HK-2 (cell line): Measurements from ENCODE around the gene TLX1.

ENCODE experiments used
- DNase-seq: peaks from one replicate; pipeline ENCODE4 v3.0.0-alpha.2; 2018; ENCODE audit not compliant: unreplicated experiment

Gene TLX1

DNA sequence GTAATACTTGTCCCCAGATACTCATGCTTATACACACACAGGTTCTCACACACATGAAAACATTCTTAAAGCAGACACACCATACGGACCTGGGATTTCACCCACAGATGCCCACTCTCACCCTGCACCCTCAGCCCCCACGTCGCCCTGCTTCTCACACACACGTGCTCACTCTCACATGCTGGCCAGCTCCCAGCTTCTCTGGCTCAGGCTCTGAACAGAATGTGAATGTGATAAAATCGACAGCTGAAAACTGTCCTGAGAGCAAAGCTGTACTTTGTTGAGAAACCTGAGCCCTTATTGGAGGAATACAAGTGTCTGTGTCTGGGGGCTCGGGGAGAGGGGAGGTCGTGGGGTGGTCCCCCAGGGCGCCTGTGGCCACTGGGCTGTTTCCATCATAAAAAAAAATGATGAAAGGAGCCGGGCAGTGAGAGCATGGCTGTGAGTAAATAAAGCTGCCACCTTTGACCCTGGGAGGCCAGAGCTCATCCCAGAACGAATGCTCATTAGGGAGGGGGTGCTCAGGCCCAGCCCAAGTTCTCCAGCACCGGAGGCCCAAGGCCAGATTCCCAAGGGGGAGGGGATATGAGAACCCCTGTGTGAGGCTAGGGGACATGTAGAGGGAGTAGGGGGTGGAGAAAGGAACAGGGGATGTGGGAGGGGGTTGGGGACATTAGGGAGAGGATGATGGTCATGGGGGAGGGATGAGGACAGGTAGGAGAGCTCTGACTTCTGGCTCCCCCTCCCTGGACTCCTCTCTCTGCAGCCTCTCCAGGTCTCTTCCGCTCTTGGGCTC, 18.1 kb upstream of the TLX1 start:
- no peak for DNase-seq

DNA sequence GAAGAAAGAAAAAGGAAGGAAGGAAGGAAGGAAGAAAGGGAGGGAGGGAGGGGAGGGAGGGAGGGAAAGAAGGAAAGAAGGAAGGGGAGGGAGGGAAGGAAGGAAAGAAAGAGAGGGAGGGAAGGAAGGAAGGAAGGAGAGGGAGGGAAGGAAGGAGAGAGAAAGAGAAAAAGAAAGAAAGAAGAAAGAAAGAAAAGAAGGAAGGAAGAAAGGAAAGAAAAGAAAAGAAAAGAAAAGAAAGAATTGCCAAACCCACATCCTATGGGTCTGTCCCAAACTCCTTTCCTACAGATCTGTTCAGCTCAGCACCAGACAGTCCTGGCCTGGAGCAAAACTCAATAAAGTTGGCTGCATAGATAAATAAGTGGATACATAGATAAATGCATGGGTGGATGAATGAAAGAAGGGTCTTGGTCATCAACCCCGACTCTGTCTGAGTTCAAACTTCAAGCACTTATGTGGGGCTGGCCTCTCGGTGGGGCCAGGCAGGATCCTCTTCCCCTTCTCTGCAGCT, 17.2 kb upstream of the TLX1 start:
- no peak for DNase-seq

DNA sequence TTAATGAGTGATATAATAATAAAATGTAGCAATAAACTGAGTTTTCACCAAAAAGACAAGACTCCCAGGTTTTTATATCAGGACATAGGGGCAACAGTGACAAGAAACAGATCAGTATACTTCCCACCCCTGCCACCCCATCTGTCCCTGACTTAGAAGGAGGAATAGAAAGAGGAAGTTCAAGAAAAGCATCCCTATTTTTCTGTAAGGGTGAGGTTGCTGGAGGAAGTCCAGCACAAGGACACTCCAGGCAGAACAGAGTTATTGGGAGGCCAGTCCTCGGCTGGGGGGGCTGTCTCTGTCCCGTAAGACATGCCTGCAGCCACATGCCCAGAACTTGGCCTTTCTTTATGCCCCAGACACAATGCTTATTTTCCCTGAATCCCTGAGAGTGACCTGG, 16.5 kb upstream of the TLX1 start:
- DNase-seq, result no peak

DNA sequence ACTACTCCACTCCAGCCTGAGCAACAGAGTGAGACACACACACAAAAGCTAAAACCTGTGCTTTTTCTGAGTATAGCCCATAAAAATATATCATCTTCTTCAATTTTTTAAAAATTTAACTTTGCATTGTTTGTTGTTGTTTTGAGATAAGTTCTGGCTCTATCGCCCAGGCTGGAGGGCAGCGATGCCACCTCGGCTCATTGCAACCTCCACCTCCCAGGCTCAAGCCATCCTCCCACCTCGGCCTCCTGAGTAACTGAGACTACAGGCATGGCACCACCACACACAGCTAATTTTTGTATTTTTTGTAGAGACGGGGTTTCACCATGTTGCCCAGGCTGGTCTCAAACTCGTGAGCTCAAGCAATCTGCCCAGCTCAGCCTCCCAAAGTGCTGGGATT, 14.3 kb upstream of the TLX1 start:
- no peak for DNase-seq

DNA sequence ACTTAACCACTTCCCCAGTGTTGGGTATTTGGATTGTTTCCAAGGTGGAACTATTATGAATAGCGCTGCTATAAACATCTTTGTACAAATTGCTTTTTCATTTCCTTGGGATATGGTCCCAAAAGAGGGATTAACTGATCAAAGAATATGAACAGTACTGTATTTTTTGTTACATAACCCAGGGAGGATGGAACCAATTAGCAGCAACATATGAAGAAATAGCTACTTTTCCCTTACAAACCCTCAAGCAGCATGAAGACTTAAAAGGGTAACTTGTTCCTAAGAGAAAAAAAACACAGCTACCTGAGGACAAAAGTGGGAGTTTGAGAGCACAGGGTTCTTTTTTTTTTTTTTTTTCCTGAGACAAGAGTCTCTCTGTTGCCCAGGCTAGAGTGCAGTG, 13.1 kb upstream of the TLX1 start:
- DNase-seq, result no peak

DNA sequence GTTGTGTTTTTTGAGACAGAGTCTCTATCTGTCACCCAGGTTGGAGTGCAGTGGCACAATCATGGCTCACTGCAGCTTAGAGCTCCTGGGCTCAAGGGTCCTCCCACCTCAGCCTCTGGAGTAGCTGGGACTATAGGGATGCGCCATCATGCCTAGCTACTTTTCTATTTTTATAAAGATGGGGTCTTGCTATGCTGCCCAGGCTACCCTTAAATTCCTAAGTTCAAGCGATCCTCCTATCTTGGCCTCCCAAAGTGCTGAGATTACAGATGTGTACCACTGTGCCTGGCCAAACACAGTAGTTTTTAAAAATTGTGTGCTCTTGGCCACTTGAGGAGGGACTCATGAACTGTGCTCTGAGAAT, 10.6 kb upstream of the TLX1 start:
- DNase-seq, result no peak

DNA sequence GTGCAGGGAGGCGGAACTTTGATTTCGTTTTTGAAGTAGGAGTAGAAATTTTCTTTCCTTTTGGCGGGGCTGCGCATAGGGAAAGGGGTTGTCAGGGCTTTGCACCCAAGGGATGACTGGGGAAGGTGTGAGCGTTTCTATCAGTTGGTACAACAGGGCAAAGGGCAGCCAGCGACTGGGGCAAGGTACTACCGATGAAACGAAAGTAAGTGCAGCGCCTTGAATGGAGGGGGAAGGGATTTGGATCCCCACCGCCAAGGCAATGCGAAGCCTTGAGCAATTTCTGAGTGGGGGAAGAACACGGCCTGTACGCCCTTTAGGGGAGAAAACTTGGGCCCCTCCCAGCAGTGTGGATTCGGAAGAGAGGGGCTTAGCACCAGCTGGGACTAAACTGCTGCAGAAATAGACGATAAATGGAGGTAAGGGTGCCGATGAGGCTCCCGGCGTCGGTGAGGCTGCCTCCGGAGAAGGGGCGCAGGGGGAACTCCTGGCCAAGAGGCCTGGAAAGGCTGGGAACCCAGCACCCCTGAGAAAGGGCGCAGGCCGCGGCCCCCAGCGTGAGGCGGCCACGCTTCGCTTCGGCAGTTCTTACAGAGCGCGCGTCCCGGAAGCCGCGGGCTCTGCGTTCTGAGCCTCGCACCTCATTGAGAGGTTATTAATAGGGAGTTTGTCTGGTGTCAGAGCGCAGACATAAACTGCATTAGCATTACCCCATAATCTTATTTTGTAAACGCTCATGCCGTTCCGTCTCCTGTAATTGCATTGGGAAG, 10.0 kb upstream of the TLX1 start:
- DNase-seq, result no peak

DNA sequence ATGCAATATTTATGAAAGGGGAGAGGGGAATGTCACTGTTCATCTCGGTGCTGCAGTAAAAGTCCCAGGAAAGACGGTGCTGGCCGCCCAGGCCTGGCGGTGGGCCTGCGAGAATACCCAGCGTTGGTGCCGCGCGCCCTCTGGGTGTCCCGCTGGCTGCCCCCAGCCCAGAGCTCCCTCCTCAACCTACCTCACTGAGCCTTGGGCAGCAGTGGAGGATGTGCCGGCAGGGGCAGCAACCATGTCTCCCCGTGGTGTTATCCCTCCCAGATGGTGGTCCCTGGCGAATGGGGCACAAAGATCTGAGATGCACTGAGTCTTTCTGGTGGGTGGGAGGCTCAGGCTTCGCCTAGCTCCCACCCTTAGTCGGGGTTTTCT, 9.5 kb upstream of the TLX1 start:
- no peak for DNase-seq

DNA sequence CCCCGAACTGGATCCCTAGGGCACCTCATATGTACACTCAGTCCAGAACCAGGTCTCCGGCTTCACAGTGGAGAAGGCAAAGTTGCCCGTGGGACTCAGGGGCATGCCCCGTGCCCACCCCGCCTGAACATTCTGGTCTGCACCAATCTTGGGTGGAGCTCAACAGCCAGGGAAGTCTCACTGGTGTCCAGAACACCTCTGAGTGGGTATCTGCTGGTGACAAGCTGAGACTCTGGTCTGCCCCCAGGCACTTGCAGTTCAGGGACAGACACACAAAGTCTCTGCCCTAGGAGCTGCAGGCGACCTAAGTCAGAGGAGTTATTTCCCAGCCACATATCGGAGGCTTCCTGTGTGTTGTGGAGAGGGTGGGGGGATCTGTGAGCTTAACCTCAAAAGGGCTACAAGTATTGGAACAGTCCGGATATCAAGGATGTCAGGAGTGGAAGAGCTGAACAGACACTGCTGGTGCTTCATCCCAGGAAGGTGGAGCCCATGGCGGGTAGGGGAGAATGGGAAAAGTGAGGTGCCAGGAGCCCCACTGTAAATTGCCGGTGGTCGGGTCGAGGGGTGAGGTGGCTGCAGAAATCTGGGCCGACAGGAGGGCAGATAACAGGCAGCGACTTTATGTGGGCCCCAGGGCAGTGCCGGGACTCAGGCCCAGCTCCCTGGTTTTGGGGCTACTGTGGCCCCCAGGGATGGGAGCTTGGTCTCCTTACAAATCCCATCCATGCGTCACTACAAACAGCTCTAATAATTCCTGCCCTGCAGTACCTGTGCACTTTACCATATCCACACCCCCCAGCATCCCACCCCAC, 8.6 kb upstream of the TLX1 start:
- no peak for DNase-seq

DNA sequence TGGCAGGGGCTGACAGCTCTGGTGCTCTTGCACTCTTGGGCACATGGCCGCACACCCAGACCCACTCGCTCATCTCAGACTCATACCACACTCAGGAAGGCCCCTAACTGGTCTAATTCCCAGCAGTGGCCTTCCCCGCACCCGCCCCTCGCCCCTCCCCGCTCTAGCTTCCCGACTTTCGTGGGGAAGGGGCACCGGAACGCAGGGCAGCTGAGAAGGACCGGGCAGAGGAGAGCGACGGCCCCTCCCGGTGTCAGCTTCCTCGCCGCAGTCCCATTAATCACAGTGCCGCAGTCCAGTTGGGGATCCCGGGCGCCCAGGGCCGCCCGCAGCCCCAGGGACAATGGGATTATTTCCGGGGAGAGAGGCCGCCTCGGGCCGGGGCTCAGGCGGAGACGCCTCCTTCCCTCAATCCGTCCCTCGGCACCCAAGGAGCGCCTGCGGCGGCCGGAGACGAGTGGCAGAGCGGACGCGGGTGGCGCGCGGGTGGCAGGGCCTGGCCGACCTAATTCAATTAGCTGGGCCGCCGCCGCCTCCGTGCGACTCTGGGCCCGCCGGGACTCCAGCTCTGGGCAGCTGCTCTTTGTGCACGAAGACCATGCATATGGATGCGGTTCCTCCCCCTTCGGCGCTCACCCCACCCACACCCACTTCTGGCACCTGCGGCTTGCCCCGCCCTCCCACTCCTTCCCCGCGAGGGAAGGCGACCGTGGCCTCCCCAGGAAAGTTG, 7.8 kb upstream of the TLX1 start:
- no peak for DNase-seq

DNA sequence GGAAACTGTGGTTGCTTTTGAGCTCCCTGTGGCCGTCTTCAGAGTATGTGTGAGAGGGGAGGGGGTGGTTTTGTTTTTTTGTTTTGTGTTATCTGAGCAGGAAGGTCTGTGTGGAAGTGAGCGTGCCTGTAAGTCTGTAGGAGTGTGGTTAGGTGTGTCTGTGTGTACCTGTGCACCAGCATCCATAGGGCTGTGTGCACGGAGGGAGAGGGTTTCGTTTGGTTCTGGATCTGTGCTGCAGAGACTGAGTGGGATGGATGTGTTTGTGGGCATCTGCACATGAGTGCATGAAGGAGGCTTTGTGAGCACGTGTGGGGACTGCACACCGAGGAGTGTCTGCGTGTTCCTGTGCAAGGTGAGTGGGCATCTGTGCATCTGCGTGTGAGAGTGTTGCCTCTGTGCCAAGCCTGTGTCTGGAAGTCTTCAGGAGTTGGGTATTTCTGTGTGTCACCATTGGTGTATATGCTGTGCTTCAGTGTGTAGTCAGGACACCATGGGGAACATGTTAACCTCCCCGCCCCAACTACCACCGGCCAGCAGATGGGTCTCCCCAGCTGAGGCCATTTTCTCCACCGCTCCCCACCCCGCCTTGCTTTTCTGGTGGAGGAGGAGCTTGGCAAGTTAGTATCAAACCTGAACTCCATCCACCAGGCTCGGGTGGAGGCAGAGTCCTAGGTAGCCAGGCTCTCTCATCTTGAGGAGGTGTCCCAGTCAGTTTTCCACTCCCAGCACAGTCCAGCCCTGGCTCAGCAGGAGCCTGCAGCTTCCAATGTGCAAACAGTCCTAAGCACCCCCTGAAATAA, 7.1 kb upstream of the TLX1 start:
- no peak for DNase-seq

DNA sequence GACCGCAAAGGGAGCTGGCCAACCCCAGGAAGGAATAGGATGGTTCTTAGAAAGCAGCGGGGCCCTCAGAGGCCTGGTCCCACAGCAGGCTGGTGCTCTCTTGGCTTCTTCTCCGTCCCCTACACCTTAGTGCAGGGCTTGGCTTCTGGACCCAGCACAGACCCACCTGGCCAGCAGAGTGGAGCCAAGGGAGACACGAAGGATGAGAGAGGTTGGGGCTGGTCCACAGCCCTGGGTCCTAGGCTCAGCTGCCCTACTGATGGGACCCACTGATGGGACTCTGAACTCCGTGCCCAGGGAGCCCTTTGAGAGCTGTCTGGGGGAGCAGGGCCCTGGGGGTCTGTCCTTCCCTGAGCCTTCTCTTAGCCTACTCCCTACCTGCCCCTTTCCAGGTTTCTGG, 6.2 kb upstream of the TLX1 start:
- DNase-seq, result no peak

DNA sequence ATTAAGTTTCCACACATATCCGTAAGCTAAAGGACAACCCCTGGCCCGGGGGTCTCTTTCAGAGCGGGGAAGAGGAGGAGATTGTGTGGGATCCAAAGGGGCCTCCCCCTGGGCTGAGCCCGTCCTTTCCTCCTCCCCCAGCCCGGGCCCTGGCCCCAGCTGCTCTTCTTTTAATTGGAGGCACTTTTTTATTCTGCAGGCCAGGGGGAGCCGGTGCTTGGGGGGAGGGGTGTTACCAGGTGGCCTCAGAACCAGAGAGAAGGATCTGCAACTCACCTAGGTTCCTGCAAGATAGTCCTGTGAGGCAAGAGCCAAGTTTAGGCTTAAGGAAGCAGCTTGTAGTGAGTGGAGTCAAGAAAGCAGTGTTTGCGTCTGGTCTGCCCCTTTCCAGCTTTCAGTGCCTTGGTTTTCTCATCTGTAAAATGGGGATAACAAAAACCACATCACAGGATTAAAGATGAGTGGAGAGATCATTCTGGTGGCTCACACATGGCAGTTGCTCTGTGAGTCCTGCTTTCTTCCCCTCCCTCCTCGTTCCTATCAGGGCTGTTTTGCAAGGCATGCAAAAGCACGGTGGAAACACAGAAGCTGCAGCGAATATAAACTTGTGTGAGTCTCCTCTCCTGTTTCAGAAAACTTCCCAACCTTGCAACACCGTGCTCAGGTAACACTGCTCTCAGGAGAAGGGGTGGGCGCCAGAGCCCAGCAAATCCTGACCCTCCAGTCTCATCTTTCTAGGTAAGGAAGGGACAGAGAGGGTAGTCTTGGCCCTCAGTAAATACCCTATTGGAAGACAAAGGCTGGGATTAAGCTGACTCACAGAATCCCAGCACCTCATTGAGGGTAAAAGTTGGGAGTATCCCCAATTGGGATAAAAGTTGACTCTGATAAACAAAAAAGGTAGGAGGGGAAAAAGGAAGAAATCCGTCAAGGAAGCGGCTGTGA, 4.1 kb upstream of the TLX1 start:
- no peak for DNase-seq

DNA sequence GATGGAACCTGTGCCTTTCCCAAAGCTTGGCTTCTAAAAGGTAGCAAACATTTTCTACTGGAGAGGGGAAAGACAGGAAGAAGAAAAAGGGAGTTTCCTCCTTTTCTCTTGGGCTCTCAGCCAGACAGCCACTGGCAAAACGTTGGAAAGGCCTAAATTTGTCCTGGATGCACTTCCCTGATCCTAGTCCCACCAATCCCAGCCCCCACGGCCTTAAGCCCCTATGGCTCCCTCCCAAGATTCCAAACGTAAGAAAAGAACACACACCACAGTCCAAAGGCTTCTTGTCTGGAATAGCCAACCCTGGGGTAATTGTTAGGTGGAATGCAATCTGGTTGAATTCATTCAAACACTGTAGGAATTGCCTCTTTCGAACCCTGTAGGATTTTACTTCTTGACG, 959 bp upstream of the TLX1 start:
- DNase-seq, result no peak

DNA sequence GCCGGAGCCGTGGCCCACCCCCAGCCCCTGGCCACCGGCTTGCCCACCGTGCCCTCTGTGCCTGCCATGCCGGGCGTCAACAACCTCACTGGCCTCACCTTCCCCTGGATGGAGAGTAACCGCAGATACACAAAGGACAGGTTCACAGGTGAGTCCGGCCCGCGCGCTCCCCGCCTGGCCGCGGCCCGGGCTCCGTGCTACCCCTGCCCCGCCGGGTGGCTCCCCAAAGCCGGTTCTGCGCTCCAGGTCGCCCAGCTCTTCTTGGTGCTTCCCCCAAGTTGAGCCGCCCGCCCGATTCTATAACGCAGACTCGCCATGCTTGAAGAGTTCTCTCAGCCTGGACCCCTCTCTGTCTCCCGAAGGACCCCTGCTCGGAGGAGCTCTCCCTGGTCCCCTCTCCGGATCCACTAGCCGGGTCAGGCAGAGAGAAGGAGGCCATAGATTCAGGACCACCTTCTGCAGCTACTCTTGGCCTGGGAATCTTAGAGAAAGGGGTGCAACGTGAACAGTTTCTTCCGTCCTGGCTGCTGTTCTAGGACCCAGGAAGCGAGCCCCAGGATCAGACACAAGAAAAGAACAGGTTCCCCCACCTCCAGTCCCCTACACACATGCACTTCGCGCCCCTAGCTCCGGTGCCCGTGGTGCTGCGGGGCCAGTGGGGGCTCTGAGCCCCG, 999 bp downstream of the TLX1 start:
- DNase-seq, result no peak

DNA sequence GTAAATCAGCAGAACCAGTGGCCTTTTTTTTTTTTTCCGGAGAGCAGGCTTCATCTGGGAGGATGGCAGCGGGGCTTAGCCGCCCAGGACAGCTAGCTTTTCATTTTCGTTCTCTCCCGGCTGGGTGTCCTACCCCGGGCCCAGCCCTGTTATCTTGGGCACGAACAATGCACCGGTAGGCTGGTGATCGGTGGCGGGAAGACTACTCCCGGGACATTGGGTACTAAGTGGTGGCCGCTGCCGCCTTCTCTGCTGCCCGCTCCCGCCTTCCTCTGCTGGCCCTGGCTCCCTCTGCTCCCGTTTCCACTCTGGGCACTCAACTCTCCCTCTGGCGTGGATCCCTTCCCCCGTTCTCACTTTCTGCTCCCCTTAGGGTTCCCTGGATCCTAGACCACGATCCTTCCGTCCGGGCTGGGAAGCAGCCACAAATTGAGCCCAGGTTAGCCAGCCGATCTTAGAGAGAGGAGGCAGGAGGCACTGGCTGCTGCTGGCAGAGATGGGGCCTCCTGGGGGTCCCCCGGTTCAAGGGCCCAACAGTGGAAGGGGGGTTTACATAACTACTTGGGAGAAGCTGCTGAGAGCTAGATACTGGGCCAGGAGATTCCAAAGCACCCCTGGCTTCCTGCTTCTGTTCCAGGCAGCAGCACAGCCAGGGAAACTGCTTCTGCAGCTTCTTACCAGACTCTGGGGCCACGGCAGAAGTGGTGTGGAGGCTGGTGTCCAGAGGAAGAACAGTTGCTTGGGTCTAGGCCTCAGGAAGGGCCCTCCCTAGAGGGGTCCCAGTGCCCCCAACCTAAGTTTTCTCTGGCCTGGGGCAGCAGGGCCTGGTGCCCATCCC, 1.8 kb downstream of the TLX1 start:
- no peak for DNase-seq

DNA sequence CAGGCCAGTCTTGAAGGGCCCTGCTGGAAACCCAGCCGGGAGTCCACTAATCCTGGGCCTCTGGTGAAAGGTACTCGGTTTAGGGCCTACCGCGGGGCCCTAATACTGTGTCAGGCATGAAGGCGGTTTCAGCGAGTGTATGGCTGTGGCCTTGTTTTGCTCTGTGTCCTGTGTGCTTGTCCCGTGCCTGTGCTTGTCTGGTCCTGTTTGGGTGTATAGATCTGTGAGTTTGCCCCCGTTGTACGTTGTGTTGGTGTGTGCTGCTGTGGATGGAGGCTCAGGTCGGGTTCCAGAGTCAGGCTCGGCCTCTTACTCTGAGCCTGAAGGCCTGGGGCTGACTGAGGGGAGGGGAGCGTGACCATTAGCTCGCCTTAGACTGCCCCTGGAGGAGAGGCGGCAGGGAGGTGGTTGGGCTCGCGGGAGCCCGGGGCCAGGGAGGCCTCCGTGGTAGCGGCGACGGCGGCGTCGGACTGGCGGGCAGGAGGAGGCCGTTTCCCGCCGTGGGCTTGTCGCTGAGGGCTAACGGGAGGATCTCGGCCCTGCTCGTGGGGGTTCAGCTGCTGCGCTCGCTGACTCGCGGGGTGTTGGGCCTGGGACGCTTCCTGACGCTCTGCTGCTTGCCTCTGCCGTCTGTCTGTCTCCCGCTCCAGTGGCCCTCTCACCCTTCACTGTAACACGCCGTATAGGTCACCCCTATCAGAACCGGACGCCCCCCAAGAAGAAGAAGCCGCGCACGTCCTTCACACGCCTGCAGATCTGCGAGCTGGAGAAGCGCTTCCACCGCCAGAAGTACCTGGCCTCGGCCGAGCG, 2.6 kb downstream of the TLX1 start:
- no peak for DNase-seq
